Breast epithelium (tissue), 4 donors: ENCODE measurements around the gene PRDM16. TPM values are rescaled to one million over a fixed set of nuclear protein-coding genes. Genes with fewer than 3 reads are reported as not detected.

ENCODE experiments used
- DNase-seq, 2 donors: peaks; one replicate each; pipeline ENCODE4 v3.0.0-alpha.2; 2019; ENCODE audit warnings: low spot score in 2 of 2
- H3K27ac ChIP-seq, 2 donors: fragments of 200-600 bp; sonication (generic) in 1 of 2; one replicate each; pipeline ENCODE4 v1.5.1; 2016 to 2019; ENCODE audit warnings: mild to moderate bottlenecking in 1 of 2
- H3K27me3 ChIP-seq, 2 donors: fragments of 200-600 bp; sonication (generic) in 1 of 2; one replicate each; pipeline versions ENCODE4 v1.5.1 to v1.6.0; 2017 to 2019; ENCODE audit warnings: control low read depth in 1 of 2, mild to moderate bottlenecking in 1 of 2
- H3K36me3 ChIP-seq: fragments of 200-600 bp; one replicate; pipeline ENCODE4 v1.5.1; 2019
- H3K4me1 ChIP-seq, 2 donors: fragments of 200-600 bp; sonication (generic); one replicate each; pipeline ENCODE4 v1.5.1; 2016 to 2019; ENCODE audit warnings: control low read depth in 1 of 2
- H3K4me3 ChIP-seq, 3 donors: fragments of 200-600 bp; sonication (generic); 1 replicate in 2 of 3; 2 replicates in 1 of 3; pipeline ENCODE4 v1.5.1; 2016 to 2019; ENCODE audit warnings: mild to moderate bottlenecking in 3 of 3, moderate library complexity in 2 of 3
- H3K9me3 ChIP-seq, 2 donors: fragments of 200-600 bp; sonication (generic) in 1 of 2; one replicate each; pipeline ENCODE4 v1.5.1; 2016 to 2019; ENCODE audit warnings: control low read depth in 1 of 2
- CTCF ChIP-seq, 3 donors: fragments of 450-650 bp; IDR thresholded peaks; one replicate each; pipeline ENCODE4 v1.5.1; 2016 to 2017; ENCODE audit warnings: antibody characterized with exemption in 3 of 3, mild to moderate bottlenecking in 3 of 3, moderate library complexity in 3 of 3
- POLR2A ChIP-seq: fragments of 450-650 bp; IDR thresholded peaks from one replicate; pipeline ENCODE4 v1.6.1; 2016; ENCODE audit warnings: antibody characterized with exemption, mild to moderate bottlenecking, moderate library complexity
- POLR2AphosphoS5 ChIP-seq, 3 donors: sonication (generic); formaldehyde crosslinking; IDR thresholded peaks; one replicate each; pipeline ENCODE4 v1.6.1; 2017; ENCODE audit warnings: antibody characterized with exemption in 3 of 3
- intact Hi-C: fragments of 100-400 bp; cut with DNase I; formaldehyde crosslinking; loops from one replicate; pipeline ENCODE4 v1.15.1; 2023; ENCODE audit warnings: low total_unique reads
- total RNA-seq, 3 donors: library from RNA; depleted of rRNA; stranded (reverse); fragments of >200 nt; gene quantifications; one replicate each; pipeline ENCODE4 v1.1.0, GENCODE V29; 2016

Gene PRDM16
- total RNA-seq, 3 donors from 2014 or later: 0.48 to 3.8 (median 3.6) TPM

- intact Hi-C loops: no loop called here
- Histone ChIP-seq H3K36me3 (no peaks in the 10 kb centered on the region), H3K9me3 (no peaks in the 10 kb centered on the region), H3K4me3 (no peak overlapping the region), H3K27ac (no peak overlapping the region), H3K27me3 (peaks cover 0 to 64% of the 10 kb centered on the region in 2 donors), H3K4me1 (no peaks in the 10 kb centered on the region)
- no peak for DNase-seq
- peak in 2 of 3 donors; percentile 37 to 58 for TF ChIP-seq CTCF (IDR thresholded peaks at IDR 0.05)
- TF ChIP-seq POLR2A: no peak
Observed at GRCh38 chr1:3319874-3320245, 250.9 kb downstream of the PRDM16 start.

GRCh38 chr1:3320246-3321152 lies 251.5 kb downstream of the PRDM16 start:
- no peaks in the 10 kb centered on the region for H3K9me3 ChIP-seq
- TF ChIP-seq CTCF (IDR thresholded peaks at IDR 0.05): no peak
- TF ChIP-seq POLR2A: no peak
- TF ChIP-seq POLR2AphosphoS5 (IDR thresholded peaks at IDR 0.05): no peak
- no peaks in the 10 kb centered on the region for H3K4me1 ChIP-seq
- H3K27me3 ChIP-seq: peaks cover 0 to 66% of the 10 kb centered on the region in 2 donors
- no peak overlapping the region for H3K27ac ChIP-seq
- H3K36me3 ChIP-seq: no peaks in the 10 kb centered on the region
- intact Hi-C loops: no loop called here
- no peak overlapping the region for H3K4me3 ChIP-seq
- no peak for DNase-seq

GRCh38 chr1:3321559-3322449 lies 252.8 kb downstream of the PRDM16 start:
- Histone ChIP-seq H3K4me1 (no peaks in the 10 kb centered on the region), H3K4me3 (no peak overlapping the region), H3K27ac (no peak overlapping the region), H3K9me3 (no peaks in the 10 kb centered on the region), H3K36me3 (no peaks in the 10 kb centered on the region), H3K27me3 (peaks cover 0 to 60% of the 10 kb centered on the region in 2 donors)
- DNase-seq: no peak
- TF ChIP-seq CTCF (IDR thresholded peaks at IDR 0.05): no peak
- no peak for TF ChIP-seq POLR2A
- TF ChIP-seq POLR2AphosphoS5 (IDR thresholded peaks at IDR 0.05): no peak
- intact Hi-C loops: no loop called here

GRCh38 chr1:3322450-3323020 lies 253.5 kb downstream of the PRDM16 start:
- Histone ChIP-seq H3K4me3 (no peak overlapping the region), H3K9me3 (no peaks in the 10 kb centered on the region), H3K27me3 (peaks cover 0 to 53% of the 10 kb centered on the region in 2 donors), H3K4me1 (no peaks in the 10 kb centered on the region), H3K27ac (no peak overlapping the region), H3K36me3 (no peaks in the 10 kb centered on the region)
- intact Hi-C loops: no loop called here
- TF ChIP-seq CTCF (IDR thresholded peaks at IDR 0.05) (no peak), POLR2AphosphoS5 (IDR thresholded peaks at IDR 0.05) (no peak), POLR2A (no peak)
- no peak for DNase-seq
